SK-N-SH (cell line): ENCODE results near the gene AFP. TPM values are rescaled to one million over a fixed set of nuclear protein-coding genes. Genes with fewer than 3 reads are reported as not detected.

Experiments
- CTCF ChIA-PET: fragments of 300-600, 350-600 bp; formaldehyde crosslinking; extraction: SDS; loops from one replicate; lab custom pipeline; 2021; lab: Yijun Ruan, JAX
- POLR2A ChIA-PET: fragments of 350-600 bp; sonication (Branson Sonifier 250); formaldehyde crosslinking; extraction: SDS; loops from one replicate; lab custom pipeline; 2020; ENCODE audit warnings: antibody characterized with exemption, inconsistent platforms; lab: Yijun Ruan, JAX
- DNase-seq: peaks from one replicate; pipeline ENCODE4 v3.0.0; 2012
- H2AFZ ChIP-seq: fragments of 200-600 bp; sonication (generic); 2 replicates; pipeline ENCODE4 v1.8.1; 2016; ENCODE audit warnings: antibody characterized with exemption, mild to moderate bottlenecking, low read depth
- H3F3A ChIP-seq: fragments of 200-600 bp; sonication (generic); replicated peaks from 2 replicates; pipeline ENCODE3; 2016; ENCODE audit warnings: antibody characterized with exemption, mild to moderate bottlenecking; ENCODE audit not compliant: insufficient read depth
- H3K27ac ChIP-seq, 2 experiments: fragments of 200-500 bp in 1 of 2; fragments of 200-600 bp in 1 of 2; sonication (Bioruptor generic) in 1 of 2; sonication (generic), shearing (Covaris generic) in 1 of 2; 2 replicates each; pipeline versions ENCODE4 v1.5.1 to v1.6.1; 2014 to 2016; ENCODE audit warnings: low read depth in 2 of 2, inconsistent platforms in 1 of 2, low read length in 1 of 2, mild to moderate bottlenecking in 1 of 2, mixed read lengths in 1 of 2
- H3K27me3 ChIP-seq: fragments of 200-600 bp; sonication (generic), shearing (Covaris generic); 2 replicates; pipeline ENCODE4 v1.6.1; 2016; ENCODE audit warnings: mixed run types; ENCODE audit not compliant: insufficient read depth
- H3K36me3 ChIP-seq, 2 experiments: fragments of 200-500 bp in 1 of 2; fragments of 200-600 bp in 1 of 2; sonication (Bioruptor generic) in 1 of 2; sonication (generic) in 1 of 2; replicated peaks in 1 of 2; 2 replicates each; pipeline versions ENCODE3 to v1.5.1; 2014 to 2016; ENCODE audit warnings: low read length in 1 of 2, mild to moderate bottlenecking in 1 of 2; ENCODE audit not compliant: insufficient read depth in 2 of 2, control insufficient read depth in 1 of 2
- H3K4me1 ChIP-seq, 2 experiments: fragments of 200-500 bp in 1 of 2; fragments of 200-600 bp in 1 of 2; sonication (Bioruptor generic) in 1 of 2; sonication (generic), shearing (Covaris generic) in 1 of 2; 2 replicates each; pipeline versions ENCODE4 v1.5.1 to v1.6.1; 2014 to 2016; ENCODE audit warnings: low read depth in 1 of 2, low read length in 1 of 2, mixed run types in 1 of 2; ENCODE audit not compliant: insufficient read depth in 2 of 2, control insufficient read depth in 1 of 2
- H3K4me2 ChIP-seq: fragments of 200-600 bp; sonication (generic), shearing (Covaris generic); 2 replicates; pipeline ENCODE4 v1.6.1; 2017; ENCODE audit warnings: mixed run types
- H3K4me3 ChIP-seq, 2 experiments: fragments of 200-500 bp in 1 of 2; fragments of 200-600 bp in 1 of 2; sonication (Bioruptor generic) in 1 of 2; sonication (generic), shearing (Covaris generic) in 1 of 2; 2 replicates each; pipeline versions ENCODE4 v1.5.1 to v1.8.1; 2014 to 2016; ENCODE audit warnings: low read depth in 2 of 2, inconsistent platforms in 1 of 2, low read length in 1 of 2, mild to moderate bottlenecking in 1 of 2, mixed read lengths in 1 of 2, moderate library complexity in 1 of 2
- H3K79me2 ChIP-seq: fragments of 200-600 bp; sonication (generic); 2 replicates; pipeline ENCODE4 v1.8.1; 2017; ENCODE audit warnings: mild to moderate bottlenecking; ENCODE audit not compliant: insufficient read depth
- H3K9ac ChIP-seq: fragments of 200-600 bp; sonication (generic); 2 replicates; pipeline ENCODE4 v1.6.1; 2017; ENCODE audit warnings: mixed run types
- H3K9me2 ChIP-seq: fragments of 200-600 bp; sonication (generic); 2 replicates; pipeline ENCODE4 v1.6.1; 2017; ENCODE audit warnings: mixed run types
- H3K9me3 ChIP-seq: fragments of 200-600 bp; sonication (generic); 2 replicates; pipeline ENCODE4 v1.6.1; 2017; ENCODE audit warnings: mixed run types, mild to moderate bottlenecking, moderate library complexity
- H4K20me1 ChIP-seq: fragments of 200-600 bp; sonication (generic); 2 replicates; pipeline ENCODE4 v1.6.1; 2017; ENCODE audit warnings: mild to moderate bottlenecking, mixed run types; ENCODE audit not compliant: insufficient read depth
- CTCF ChIP-seq: fragments of 200-600 bp; sonication (generic); IDR thresholded peaks from 2 replicates; pipeline ENCODE4 v1.6.1; 2017; ENCODE audit warnings: antibody characterized with exemption, mild to moderate bottlenecking, moderate library complexity
- FOXJ3 ChIP-seq: sonication (generic); formaldehyde crosslinking; IDR thresholded peaks from 2 replicates; pipeline ENCODE4 v1.5.1; 2020; ENCODE audit warnings: mild to moderate bottlenecking, missing genetic modification reagents
- GABPA ChIP-seq: IDR thresholded peaks from 2 replicates; pipeline ENCODE4 v1.4.0; 2012; ENCODE audit warnings: low read depth, mild to moderate bottlenecking
- GATA2 ChIP-seq: sonication (generic); formaldehyde crosslinking; IDR thresholded peaks from 2 replicates; pipeline ENCODE4 v1.5.0; 2020; ENCODE audit warnings: mild to moderate bottlenecking, missing genetic modification reagents
- NFIC ChIP-seq: IDR thresholded peaks from 2 replicates; pipeline ENCODE4 v1.4.0; 2012; ENCODE audit warnings: borderline replicate concordance
- RFX5 ChIP-seq: IDR thresholded peaks from 2 replicates; pipeline ENCODE4 v1.6.1; 2012; ENCODE audit warnings: mild to moderate bottlenecking, improper control_type of control experiment, low read length
- SMC3 ChIP-seq: IDR thresholded peaks from 2 replicates; pipeline ENCODE4 v1.6.1; 2012; ENCODE audit warnings: low read depth, low read length, improper control_type of control experiment
- USF2 ChIP-seq: fragments of 150-350 bp; IDR thresholded peaks from 2 replicates; pipeline ENCODE4 v1.6.1; 2017; ENCODE audit warnings: antibody characterized with exemption, low read length, low read depth, borderline replicate concordance
- WGBS: methylation state at CpG from one replicate; pipeline ENCODE4 v1.1.6; 2017; ENCODE audit warnings: low lambda C conversion rate; 5-methylcytosine and 5-hydroxymethylcytosine counted together
- polyA plus RNA-seq, 3 experiments: library from polyadenylated mRNA; depleted of rRNA; stranded (reverse); fragments of >200 nt; gene quantifications; 2 replicates each; pipeline ENCODE4 v1.2.3, GENCODE V29; 2012
- TF ChIP-seq, protein P1 (sequence below): IDR thresholded peaks from 2 replicates; pipeline ENCODE4; 2012

AFP gene
- polyA plus RNA-seq, 1 of the 3 experiments (the other 2 are of a cell fraction), result 0.28 TPM

GRCh38 chr4:73401412-73401811 lies 34.6 kb upstream of the AFP start:
- no peaks in the 10 kb centered on the region for H3F3A ChIP-seq
- WGBS, result 0% methylated on average over 2 of the region's 2 CpGs
- no peaks in the 10 kb centered on the region for H4K20me1 ChIP-seq
- peaks cover 11% of the 10 kb centered on the region; the same call in 1 of the 2 replicates for H3K27me3 ChIP-seq
- H3K9me3 ChIP-seq, result no peaks in the 10 kb centered on the region
- H3K4me1 ChIP-seq, result no peaks in the 10 kb centered on the region
- CTCF ChIA-PET, result no interaction called here
- H3K9ac ChIP-seq, result no peak overlapping the region
- no peak overlapping the region for H3K4me3 ChIP-seq
- no peak for DNase-seq
- TF ChIP-seq, protein P1, sequence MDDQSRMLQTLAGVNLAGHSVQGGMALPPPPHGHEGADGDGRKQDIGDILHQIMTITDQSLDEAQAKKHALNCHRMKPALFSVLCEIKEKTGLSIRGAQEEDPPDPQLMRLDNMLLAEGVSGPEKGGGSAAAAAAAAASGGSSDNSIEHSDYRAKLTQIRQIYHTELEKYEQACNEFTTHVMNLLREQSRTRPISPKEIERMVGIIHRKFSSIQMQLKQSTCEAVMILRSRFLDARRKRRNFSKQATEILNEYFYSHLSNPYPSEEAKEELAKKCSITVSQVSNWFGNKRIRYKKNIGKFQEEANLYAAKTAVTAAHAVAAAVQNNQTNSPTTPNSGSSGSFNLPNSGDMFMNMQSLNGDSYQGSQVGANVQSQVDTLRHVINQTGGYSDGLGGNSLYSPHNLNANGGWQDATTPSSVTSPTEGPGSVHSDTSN, result no peak
- TF ChIP-seq RFX5, result no peak
- TF ChIP-seq USF2, result no peak
- no peak for TF ChIP-seq FOXJ3 (CRISPR knock-in tag)
- TF ChIP-seq NFIC, result no peak
- TF ChIP-seq, all 33 proteins: peak for 0
- Histone ChIP-seq H3K27ac (no peak overlapping the region), H3K36me3 (no peaks in the 10 kb centered on the region), H3K4me2 (no peak overlapping the region), H3K9me2 (no peaks in the 10 kb centered on the region), H3K79me2 (no peaks in the 10 kb centered on the region), H2AFZ (no peak overlapping the region)
- POLR2A ChIA-PET, result no interaction called here

DNA sequence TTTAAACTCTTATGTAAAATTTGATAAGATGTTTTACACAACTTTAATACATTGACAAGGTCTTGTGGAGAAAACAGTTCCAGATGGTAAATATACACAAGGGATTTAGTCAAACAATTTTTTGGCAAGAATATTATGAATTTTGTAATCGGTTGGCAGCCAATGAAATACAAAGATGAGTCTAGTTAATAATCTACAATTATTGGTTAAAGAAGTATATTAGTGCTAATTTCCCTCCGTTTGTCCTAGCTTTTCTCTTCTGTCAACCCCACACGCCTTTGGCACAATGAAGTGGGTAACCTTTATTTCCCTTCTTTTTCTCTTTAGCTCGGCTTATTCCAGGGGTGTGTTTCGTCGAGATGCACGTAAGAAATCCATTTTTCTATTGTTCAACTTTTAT lies 32.0 kb upstream of the AFP start, which contains the start of gene ALB:
TSS of gene ALB (plus strand) at position 246 of the 400 bp plus-strand sequence. CDS start at position 287, 41 bp downstream.
- Histone ChIP-seq H3K9ac (no peak within 1 kb of the TSS), H3K79me2 (no peaks in the 10 kb centered on the region), H3K4me2 (no peak within 1 kb of the TSS), H3F3A (no peaks in the 10 kb centered on the region), H3K27ac (no peak within 1 kb of the TSS), H3K9me2 (no peaks in the 10 kb centered on the region), H2AFZ (no peak within 1 kb of the TSS), H3K4me1 (no peaks in the 10 kb centered on the region)
- POLR2A ChIA-PET, result no interaction called here
- 6% methylated on average over 7 of the region's 7 CpGs for WGBS
- TF ChIP-seq GATA2 (CRISPR knock-in tag) (no peak), NFIC (no peak), FOXJ3 (CRISPR knock-in tag) (no peak), GABPA (no peak), SMC3 (no peak), CTCF (no peak)
- TF ChIP-seq, all 33 proteins: peak for 0
- DNase-seq, result no peak
- Histone ChIP-seq H3K36me3 (no peaks in the 10 kb centered on the region), H3K27me3 (peaks cover 11% of the 10 kb centered on the region; the same call in 1 of the 2 replicates), H3K4me3 (no peak within 1 kb of the TSS), H3K9me3 (no peaks in the 10 kb centered on the region), H4K20me1 (no peaks in the 10 kb centered on the region)
- CTCF ChIA-PET, result no interaction called here
